C4-2B (cell line): ENCODE results near the gene FANK1.

ENCODE experiments used
- ZFX ChIP-seq: fragments of 450-650 bp; IDR thresholded peaks from 2 replicates; pipeline ENCODE4 v1.6.1; 2017
- TF ChIP-seq, protein P1 (sequence below): fragments of 450-650 bp; conservative IDR thresholded peaks from 2 replicates; pipeline ENCODE4 v1.5.1; 2017; ENCODE audit warnings: mild to moderate bottlenecking

DNA sequence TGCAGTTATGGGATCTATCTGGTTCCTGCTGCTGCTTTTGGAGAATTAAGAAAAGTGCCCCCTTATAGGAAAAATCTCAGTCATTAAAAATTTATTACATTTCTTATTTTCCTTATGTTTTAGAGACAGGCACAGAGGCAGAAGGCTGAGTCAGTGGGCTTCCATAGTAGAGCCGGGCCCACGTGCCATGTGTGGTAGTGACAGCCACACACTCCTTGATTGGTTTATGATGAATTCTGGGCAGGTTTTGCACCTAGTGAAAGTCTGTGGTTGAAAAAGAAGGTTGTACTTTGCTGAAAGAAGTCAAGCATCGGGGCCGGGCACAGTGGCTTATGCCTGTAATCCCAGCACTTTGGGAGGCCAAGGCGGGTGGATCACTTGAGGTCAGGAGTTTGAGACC is 109.9 kb downstream of the FANK1 start:
- TF ChIP-seq, protein P1, sequence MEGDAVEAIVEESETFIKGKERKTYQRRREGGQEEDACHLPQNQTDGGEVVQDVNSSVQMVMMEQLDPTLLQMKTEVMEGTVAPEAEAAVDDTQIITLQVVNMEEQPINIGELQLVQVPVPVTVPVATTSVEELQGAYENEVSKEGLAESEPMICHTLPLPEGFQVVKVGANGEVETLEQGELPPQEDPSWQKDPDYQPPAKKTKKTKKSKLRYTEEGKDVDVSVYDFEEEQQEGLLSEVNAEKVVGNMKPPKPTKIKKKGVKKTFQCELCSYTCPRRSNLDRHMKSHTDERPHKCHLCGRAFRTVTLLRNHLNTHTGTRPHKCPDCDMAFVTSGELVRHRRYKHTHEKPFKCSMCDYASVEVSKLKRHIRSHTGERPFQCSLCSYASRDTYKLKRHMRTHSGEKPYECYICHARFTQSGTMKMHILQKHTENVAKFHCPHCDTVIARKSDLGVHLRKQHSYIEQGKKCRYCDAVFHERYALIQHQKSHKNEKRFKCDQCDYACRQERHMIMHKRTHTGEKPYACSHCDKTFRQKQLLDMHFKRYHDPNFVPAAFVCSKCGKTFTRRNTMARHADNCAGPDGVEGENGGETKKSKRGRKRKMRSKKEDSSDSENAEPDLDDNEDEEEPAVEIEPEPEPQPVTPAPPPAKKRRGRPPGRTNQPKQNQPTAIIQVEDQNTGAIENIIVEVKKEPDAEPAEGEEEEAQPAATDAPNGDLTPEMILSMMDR: no peak
- TF ChIP-seq ZFX: no peak
